GM13977 (cell line): ENCODE measurements around the gene RTN4IP1.

Experiments used
- DNase-seq: peaks from one replicate; pipeline ENCODE4 v3.0.0; 2012; ENCODE audit warnings: low spot score
- CTCF ChIP-seq: IDR thresholded peaks from 2 replicates; pipeline ENCODE4 v1.5.1; 2012; ENCODE audit warnings: mild to moderate bottlenecking, control low read depth; ENCODE audit not compliant: insufficient read depth; ENCODE audit errors: extremely low read depth, missing control alignments
- in situ Hi-C: fragments of 300-500 bp; cut with MboI; formaldehyde crosslinking; loops from one replicate; pipeline ENCODE4 v1.12.0; 2022; ENCODE audit warnings: low sequenced_read_pairs, low pct_unique_long_range_greater_than_20kb, mixed read lengths, inconsistent platforms; ENCODE audit not compliant: unreplicated experiment

Gene RTN4IP1

DNA sequence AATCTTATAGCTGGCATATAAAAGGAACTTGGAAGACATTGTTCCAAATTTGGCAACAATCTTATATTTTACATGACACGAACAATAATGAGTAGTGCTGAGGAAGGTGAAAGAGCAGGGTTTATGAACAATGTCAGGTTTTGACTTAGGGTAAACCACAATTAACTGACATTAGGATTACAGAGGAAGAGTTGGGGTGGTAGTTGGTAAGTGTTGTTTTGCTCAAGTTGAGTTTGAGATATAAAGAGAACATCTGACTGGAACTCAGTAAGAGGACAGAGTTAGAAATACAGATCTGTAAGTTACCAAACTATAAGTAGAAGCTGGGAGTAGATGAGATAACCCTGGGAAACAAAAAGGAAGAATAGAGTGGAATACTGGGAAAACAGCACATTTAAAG, 15.1 kb downstream of the RTN4IP1 start:
- TF ChIP-seq CTCF = no peak
- DNase-seq = no peak
- in situ Hi-C loops = no loop called here

- TF ChIP-seq CTCF = no peak
- DNase-seq = no peak
- in situ Hi-C loops = no loop called here
Observed at GRCh38 chr6:106613590-106613989, 15.7 kb downstream of the RTN4IP1 start.

- no peak for DNase-seq
- TF ChIP-seq CTCF = no peak
- in situ Hi-C loops = no loop called here
Observed at GRCh38 chr6:106612671-106613416, 16.5 kb downstream of the RTN4IP1 start.

DNA sequence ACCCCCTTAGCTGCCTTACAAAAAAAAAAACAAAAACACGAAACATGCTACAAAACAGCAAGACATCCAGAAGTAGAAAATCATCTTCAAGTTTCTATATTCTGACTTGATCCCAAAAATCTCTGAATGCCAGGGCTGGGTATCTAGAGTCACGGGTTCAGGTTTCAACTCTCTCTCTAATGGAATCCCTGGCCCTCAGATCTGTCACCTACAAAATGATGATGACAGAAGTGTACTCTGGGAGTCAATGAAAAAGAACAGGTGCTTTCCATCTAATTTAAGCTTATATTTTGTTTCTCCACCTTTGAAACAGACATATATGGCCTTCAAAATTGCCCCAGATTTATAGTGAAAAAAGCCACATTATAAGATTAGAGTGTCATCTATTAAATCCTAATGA, 18.3 kb downstream of the RTN4IP1 start:
- no peak for TF ChIP-seq CTCF
- in situ Hi-C loops = no loop called here
- DNase-seq = no peak

- DNase-seq = no peak
- peak; percentile 73 for TF ChIP-seq CTCF
- in situ Hi-C loops = loop anchor here (10.0 kb wide), 1 partner anchor 375 kb away; no protein-coding TSS in a partner anchor
Observed at GRCh38 chr6:106609699-106610098, 19.6 kb downstream of the RTN4IP1 start.

DNA sequence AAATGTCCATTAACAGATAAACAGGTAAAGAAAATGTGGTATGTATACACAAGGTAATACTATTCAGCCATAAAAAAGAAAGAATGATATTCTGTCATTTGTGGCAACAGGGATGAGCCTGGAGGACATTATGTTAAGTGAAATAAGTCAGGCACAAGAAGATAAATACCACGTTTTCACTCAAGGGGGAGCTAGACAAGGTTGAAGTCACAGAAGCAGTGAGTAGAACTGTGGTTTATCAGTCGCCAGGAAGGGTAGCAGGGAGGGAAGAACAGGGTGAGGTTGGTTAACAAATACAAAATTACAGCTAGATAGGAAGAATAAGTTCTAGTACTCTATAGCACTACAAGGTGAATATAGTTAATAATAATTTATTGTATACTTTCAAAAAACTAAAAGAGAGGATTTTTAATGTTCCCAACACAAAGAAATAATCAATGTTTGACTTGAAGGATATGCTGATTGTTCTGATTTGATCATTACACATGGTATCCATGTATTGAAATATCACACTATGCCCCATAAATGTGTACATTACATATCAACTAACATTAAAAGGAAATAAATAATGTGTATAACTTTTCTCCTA, 21.1 kb downstream of the RTN4IP1 start:
- peak; percentile 45 for DNase-seq
- in situ Hi-C loops = loop anchor here (10.0 kb wide), 1 partner anchor 377 kb away; no protein-coding TSS in a partner anchor
- TF ChIP-seq CTCF = peak; percentile 65
